Tibial nerve (tissue), 3 donors: ENCODE measurements around the gene SNRNP40.

Experiments used
- POLR2A ChIP-seq, 2 donors: fragments of 450-650 bp; IDR thresholded peaks; one replicate each; pipeline ENCODE4 v1.6.1; 2017; ENCODE audit warnings: antibody characterized with exemption in 2 of 2, mild to moderate bottlenecking in 2 of 2, moderate library complexity in 2 of 2
- TF ChIP-seq, protein P1 (sequence below), 5 experiments: fragments of 200-600 bp in 3 of 5; fragments of 450-650 bp in 2 of 5; sonication (generic) in 3 of 5; IDR thresholded peaks; one replicate each; pipeline ENCODE4 v1.5.1; 2016 to 2019; ENCODE audit warnings: antibody characterized with exemption in 5 of 5, mild to moderate bottlenecking in 3 of 5, moderate library complexity in 2 of 5

GRCh38 chr1:31289021-31289420 lies 7.6 kb downstream of the SNRNP40 start:
- TF ChIP-seq, protein P1, sequence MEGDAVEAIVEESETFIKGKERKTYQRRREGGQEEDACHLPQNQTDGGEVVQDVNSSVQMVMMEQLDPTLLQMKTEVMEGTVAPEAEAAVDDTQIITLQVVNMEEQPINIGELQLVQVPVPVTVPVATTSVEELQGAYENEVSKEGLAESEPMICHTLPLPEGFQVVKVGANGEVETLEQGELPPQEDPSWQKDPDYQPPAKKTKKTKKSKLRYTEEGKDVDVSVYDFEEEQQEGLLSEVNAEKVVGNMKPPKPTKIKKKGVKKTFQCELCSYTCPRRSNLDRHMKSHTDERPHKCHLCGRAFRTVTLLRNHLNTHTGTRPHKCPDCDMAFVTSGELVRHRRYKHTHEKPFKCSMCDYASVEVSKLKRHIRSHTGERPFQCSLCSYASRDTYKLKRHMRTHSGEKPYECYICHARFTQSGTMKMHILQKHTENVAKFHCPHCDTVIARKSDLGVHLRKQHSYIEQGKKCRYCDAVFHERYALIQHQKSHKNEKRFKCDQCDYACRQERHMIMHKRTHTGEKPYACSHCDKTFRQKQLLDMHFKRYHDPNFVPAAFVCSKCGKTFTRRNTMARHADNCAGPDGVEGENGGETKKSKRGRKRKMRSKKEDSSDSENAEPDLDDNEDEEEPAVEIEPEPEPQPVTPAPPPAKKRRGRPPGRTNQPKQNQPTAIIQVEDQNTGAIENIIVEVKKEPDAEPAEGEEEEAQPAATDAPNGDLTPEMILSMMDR (IDR thresholded peaks at IDR 0.05), result no peak
- no peak for TF ChIP-seq POLR2A (IDR thresholded peaks at IDR 0.05)
